CD4-positive, alpha-beta T cell treated with Interleukin-15 for 4 hours (primary cell): Measurements from ENCODE around the gene FNIP1.
"Not testable (repeated sequence)": the region's sequence is repeated elsewhere in the genome, so short reads cannot be mapped to it uniquely, and the experiment has no call there.

Source experiments
- DNase-seq: peaks from one replicate; pipeline ENCODE4 v3.0.0-alpha.2; 2020; ENCODE audit warnings: low spot score

The FNIP1 gene

GRCh38 chr5:131684595-131684994 lies 112.2 kb downstream of the FNIP1 start:
- DNase-seq: no peak

GRCh38 chr5:131684051-131684450 lies 112.8 kb downstream of the FNIP1 start:
- DNase-seq: no peak

DNA sequence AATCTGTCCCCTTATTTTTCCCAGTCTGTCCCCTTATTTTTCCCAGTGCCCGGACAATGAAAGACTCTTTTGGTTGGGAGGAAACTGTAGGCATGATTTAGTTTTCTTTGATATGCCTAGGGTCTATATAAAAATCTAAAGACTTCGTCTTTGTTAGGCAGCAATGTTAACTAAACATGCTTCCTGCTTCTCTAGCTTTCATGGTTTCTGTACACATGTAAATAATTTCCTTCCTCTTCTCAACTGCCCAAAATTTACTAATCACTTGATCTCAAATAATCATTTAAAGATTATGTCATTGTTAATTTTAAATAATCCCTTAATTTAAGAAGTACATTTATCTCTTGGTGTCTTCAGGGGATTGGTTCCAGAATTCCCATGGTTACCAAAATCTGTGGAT lies 114.0 kb downstream of the FNIP1 start:
- DNase-seq: no peak

DNA sequence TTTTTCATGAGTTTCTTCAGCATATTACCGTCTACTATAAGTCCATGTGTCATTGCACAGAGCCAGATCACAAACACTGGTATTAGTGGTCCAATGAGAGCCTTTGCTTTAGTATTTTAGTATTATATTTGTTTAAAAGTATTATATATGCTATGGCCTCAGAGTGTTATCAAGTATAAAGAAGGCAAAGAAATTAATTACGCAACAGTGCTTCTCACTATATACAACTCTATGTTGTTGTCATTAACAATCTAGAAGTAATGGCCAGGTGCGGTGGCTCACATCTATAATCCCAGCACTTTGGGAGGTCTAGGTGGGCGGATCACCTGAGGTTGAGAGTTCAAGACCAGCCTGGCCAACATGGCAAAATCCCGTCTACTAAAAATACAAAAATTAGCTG lies 114.6 kb downstream of the FNIP1 start:
- no peak for DNase-seq

DNA sequence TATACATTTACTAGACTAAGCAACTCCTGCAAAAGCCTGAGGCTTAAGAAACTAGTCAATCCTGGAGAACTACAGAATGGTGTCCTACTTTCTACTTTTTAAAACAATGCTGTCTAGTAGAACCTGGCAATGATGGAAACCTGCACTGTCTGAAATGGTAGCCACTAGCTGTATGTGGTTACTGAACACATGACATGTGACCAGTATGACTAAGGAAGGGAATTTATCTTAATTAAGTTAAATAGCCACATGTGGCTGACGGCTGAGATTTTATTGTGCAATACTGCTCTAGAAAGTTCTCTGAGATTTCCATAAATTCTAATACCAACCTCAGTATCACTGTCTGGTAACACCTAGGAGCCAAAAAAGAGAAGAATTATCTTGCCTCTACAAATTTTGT lies 116.9 kb downstream of the FNIP1 start:
- DNase-seq: no peak

DNA sequence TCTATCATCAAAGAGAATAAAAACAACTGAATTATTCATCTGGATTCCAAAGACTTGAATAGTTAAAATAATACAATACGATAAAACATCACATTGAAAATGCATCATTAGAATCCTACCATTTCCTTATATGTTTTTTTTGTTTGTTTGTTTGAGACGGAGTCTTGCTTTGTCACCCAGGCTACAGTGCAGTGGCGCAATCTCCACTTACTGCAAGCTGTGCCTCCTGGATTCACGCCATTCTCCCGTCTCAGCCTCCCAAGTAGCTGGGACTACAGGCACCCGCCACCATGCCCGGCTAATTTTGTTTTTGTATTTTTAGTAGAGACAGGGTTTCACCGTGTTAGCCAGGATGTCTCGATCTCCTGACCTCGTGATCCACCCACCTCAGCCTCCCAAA lies 118.5 kb downstream of the FNIP1 start:
- not testable (repeated sequence) for DNase-seq

GRCh38 chr5:131677115-131677514 lies 119.7 kb downstream of the FNIP1 start:
- DNase-seq: no peak

- no peak for DNase-seq
These were observed 124.0 kb downstream of the FNIP1 start for GRCh38 chr5:131672776-131673175.

DNA sequence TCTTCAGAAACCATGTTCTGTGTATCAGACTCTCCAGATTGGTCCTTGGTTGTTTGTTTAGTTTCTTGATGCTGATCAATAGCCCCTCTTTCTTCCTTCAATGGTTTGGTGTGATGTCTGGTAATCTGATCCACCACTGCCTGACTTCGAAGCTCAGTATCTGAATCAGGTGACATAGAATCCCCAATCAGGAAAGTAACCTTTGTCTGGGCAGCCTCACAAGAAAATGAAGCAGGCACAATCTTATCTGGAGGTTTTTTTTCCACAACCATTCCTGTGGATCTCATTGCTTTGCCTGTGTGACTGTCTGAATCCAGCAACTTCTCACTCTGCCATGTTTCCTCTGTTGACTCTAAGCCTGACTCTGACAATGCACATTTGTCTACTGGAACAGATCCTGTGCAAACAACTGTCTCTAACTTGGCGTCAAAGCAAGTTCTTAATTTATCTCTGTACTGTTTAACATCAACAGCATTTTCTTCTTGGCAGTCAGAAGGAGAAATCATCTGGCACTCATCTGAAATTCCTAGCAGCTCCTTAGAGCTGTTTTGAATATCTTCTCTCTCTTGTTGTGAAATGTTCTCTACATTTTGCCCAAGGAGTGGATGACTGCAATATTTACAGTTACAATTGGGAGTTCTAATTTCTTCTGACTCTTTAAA lies 124.7 kb downstream of the FNIP1 start:
- no peak for DNase-seq

DNA sequence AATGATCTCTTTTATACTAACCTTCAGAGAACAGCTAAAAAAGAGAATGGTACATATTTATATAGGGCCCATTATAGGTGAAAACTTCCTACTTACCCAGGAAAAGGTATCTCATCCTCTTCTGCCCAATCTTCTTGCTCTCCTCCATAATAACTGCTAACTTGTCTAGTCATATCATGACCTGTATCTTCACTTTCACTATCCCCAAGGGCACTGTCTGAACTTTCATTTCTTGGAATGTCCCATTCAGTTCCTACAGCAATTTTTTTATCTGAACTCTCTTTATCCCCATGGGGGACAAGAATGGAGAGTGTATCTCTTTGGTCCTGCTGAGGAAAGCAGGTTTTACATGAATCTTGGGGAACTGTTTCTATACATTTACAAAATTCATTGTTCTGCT lies 125.4 kb downstream of the FNIP1 start:
- no peak for DNase-seq

DNA sequence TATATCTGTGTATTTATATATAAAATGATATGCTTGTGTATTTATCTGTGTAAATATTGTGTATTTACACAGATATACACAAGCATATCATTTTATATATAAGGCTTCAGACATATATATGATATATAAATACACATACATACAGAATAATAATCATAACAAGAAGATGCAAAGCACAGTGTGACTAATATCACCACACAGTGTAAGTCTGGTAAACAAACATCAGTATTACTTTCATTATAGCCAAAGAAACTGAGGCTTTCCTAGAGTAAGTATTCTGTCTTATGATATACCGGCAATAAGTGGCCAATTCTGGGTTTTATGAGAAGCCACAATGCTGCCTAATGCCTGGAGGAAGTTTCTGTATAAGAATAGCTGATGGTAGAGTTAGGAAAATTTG lies 131.9 kb downstream of the FNIP1 start:
- no peak for DNase-seq

- DNase-seq: no peak
These were observed 134.9 kb downstream of the FNIP1 start for GRCh38 chr5:131661933-131662332.

DNA sequence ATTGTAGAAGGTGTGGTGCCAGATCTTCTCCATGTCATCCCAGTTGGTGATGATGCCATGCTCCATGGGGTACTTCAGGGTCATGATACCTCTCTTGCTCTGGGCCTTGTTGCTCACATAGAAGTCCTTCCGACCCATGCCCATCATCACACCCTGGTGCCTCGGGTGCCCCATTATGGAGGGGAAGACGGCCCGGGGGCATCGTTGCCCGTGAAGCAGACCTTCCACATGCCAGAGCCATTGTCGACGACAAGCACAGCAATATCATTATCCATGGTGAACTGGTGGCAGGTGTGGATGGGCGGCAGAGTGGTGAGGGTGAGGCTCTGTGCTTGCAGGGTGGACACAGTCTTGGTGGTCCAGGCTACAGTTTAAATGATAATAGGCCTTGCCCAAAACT lies 137.0 kb downstream of the FNIP1 start:
- no peak for DNase-seq

DNA sequence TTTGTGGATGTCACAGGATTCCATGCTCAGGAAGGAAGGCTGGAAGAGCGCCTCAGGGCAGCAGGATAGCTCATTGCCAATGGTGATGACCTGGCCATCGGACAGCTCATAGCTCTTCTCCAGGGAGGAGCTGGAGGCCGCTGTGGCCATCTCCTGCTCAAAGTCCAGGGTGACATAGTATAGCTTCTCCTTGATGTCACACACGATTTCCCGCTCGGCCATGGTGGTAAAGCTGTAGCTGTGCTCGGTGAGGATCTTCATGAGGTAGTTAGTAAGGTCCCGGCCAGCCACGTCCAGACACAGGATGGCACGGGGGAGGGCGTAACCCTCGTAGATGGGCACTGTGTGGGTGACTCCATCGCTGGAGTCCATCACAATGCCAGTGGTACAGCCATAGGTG lies 137.5 kb downstream of the FNIP1 start:
- DNase-seq: no peak

DNA sequence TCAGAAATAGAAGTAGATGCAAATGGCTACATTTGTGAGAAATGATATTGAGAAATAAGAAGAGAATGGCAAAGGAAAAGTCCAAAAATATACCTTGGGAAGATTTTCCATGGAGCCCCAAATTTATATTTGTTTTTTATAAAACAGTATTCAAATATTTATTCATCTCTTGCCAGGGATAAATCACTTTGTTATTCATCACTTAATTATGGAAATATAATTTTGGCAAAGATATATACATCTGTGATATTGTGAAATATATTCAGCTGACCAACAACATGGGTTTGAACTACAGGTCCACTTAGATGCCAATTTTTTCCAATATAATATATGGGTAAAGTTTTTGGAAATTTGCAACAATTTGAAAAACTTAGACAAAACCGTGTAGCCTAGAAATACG lies 142.0 kb downstream of the FNIP1 start:
- DNase-seq: no peak

DNA sequence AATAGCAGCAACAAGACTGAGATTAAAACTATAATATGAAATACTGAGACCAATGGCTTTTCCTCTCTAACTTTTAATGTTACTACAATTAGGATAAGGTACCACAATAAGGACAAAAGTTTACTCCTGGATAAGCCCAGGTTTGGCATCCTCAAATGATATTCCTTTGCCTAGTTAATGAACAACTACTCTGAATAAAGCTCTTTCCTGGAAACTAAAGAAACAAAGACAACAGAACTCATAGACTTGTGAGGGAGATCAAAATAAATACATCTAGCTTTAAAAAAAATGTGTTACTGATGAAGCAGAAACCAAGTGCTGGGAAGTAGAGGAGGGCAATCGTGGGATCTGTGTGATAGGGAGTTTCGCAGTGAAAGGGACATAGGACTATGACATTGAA lies 142.5 kb downstream of the FNIP1 start:
- DNase-seq: no peak

DNA sequence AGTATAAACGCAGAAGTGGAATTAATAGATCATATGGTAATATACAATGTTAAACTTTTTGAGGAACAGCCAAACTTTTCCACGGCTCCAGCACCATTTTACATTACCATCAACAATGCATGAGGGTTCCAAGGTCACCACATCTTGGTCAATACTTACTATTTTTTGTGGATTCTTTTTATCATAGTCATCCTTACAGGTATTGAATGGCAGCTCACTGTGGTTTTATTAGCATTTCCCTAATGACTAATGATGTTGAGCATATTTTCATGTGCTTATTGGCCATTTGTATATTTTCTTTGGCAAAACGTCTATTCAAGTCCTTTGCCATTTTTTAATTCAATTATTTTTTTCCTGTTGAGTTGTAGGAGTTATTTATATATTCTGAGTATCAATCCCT lies 147.7 kb downstream of the FNIP1 start:
- no peak for DNase-seq

GRCh38 chr5:131647048-131647769 lies 149.6 kb downstream of the FNIP1 start:
- no peak for DNase-seq

- no peak for DNase-seq
These were observed 152.0 kb downstream of the FNIP1 start for GRCh38 chr5:131644822-131645221.

DNA sequence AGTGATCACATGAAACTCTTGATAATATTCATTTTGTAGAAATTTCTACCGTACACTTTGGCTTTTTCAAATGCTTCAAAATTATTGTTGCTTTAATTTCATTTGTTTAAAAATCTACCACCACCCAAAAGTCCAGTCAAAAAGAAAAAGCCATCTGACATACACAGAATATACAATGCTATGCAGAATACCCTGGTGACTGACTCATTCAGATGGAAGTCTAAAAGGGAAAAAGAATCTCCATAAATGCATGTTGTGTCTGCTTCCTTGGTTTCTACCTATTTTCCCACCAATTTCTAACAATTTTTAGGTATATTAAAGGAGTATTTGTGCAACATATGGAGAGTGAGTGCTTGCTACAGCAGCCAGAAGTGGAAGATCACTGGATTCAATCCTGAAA lies 152.4 kb downstream of the FNIP1 start:
- no peak for DNase-seq

DNA sequence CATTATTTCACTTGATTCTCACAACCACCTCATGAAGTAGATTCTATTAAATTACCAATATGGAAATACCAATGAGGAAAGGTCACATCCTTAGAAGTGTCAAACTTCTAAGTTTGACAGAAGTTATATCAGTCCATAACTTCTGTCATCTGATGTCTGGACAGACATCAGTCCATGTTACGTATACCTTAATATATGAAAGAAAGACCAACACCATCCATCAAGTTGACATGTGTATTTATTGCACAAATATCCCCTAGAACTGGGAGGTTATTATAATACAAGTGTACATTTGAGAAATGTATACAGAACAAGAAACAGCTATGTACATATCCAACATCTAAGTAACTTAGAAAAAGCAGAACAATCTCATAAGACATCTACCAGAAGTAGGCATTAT lies 155.3 kb downstream of the FNIP1 start:
- no peak for DNase-seq

DNA sequence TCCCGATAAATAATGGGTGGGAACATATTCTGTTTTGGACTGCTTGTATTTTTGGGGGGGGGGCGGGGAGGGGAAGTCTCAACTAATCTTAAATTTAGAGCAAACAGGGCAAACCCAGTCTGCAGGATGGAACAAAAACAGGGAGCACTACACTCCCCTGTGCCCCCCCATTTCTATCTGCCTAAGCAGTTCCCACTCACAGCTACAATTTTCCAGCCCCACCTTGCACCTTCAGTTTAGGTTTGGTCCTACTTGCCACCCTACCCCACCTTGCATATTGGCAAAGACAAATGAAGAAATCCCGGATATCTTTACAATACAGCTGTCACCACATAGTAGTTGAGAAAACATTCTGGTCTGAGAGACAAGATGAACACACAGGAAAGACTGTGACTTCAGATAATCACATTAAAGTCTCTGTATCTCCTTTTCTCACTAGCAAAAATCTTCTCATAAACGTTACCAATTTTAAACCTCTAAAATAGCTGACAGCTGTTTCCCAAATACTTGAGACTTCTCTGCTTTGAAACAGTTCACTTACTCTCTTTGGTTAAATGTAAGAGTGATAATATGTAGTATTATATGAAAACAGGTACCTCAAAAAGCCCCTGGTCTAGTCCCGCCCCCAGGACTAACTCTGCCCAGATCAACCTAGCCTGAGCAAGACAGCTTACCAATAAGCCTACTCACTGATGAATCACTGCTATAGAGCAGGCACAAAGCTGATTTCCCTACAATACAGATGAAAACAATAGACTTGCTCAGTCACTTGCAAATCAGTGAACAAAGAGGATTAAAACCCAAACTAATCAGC lies 156.6 kb downstream of the FNIP1 start:
- peak; percentile 59 for DNase-seq

GRCh38 chr5:131639148-131639547 lies 157.7 kb downstream of the FNIP1 start:
- no peak for DNase-seq
